ENCODE results near the gene TMEM234. TPM values are rescaled to one million over a fixed set of nuclear protein-coding genes. Genes with fewer than 3 reads are reported as not detected.
A peak's percentile ranks its signal among the peaks of the same experiment; 100 is the strongest.

TMEM234 gene
- total RNA-seq, 2 experiments from 2014 or later: 11.7 to 12.3 TPM

- H3K27me3 Mint-ChIP-seq: no peaks in the 10 kb centered on the region
- H3K4me1 Mint-ChIP-seq: peaks cover 54% of the 10 kb centered on the region
- H3K9me3 Mint-ChIP-seq (ENCODE audit: low read depth): no peaks in the 10 kb centered on the region
- peak; percentile 94 for DNase-seq
- peak; percentile 67 for ATAC-seq
- H3K4me3 Mint-ChIP-seq: peak overlapping the region; percentile 97
- peak overlapping the region; percentile 94 for H3K27ac Mint-ChIP-seq
- H3K36me3 Mint-ChIP-seq: peaks cover 32% of the 10 kb centered on the region
- CTCF ChIA-PET: interaction anchor here (0.9 to 11.3 kb wide), 15 partner anchors 10 to 246 kb away, joined by 3 to 99 read pairs (median 14); partner anchors contain the start of genes CCDC28B, HDAC1 and MARCKSL1
Observed at GRCh38 chr1:32249831-32250525, 27.8 kb upstream of the TMEM234 start.

DNA sequence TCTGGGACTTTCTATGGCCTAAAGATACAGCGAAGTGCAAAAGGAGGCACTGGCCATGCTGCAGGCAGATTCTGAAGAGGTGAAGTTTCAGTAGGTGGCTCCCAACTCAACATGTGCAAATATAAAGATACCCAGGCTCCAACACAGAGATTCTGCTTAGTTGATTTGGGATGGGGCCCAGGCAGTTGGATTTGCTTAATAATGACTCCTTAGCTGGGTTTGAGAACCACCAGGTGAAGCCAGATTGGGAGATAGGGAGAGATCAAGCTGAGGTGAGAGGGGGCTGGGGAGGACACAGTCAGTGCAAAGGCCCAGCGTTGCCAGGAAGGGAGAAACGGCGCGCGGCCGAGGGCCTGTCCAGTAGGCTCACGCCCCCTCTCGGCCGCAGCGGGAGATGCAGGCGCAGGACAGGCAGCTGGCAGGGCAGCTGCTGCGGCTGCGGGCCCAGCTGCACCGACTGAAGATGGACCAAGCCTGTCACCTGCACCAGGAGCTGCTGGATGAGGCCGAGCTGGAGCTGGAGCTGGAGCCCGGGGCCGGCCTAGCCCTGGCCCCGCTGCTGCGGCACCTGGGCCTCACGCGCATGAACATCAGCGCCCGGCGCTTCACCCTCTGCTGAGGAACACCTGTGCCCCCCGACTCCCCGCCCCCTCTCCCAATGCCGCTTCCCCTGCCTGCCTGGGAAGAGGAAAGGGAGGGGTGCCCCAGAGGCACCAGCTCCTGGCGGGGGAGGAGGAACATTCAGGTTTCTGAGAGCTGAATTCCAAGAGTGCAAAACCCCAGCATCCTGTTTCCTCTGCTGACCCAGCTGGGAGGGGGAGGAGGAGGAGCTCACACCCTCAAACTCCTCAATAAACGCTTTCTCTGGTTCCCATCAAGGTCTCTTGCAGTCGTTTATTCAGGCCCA, 26.1 kb upstream of the TMEM234 start:
- H3K4me1 Mint-ChIP-seq: peaks cover 47% of the 10 kb centered on the region
- CTCF ChIA-PET: interaction anchor here (0.6 to 11.3 kb wide), 35 partner anchors 10 to 191 kb away, joined by 3 to 99 read pairs (median 4); partner anchors contain the start of genes BSDC1, CCDC28B, HDAC1 and IQCC
- H3K36me3 Mint-ChIP-seq: peaks cover 19% of the 10 kb centered on the region
- H3K27ac Mint-ChIP-seq: peak overlapping the region; percentile 94
- no peaks in the 10 kb centered on the region for H3K27me3 Mint-ChIP-seq
- ATAC-seq (peak; percentile 38), DNase-seq (peak; percentile 90)
- H3K4me3 Mint-ChIP-seq: peak overlapping the region; percentile 57
- no peaks in the 10 kb centered on the region for H3K9me3 Mint-ChIP-seq (ENCODE audit: low read depth)

DNA sequence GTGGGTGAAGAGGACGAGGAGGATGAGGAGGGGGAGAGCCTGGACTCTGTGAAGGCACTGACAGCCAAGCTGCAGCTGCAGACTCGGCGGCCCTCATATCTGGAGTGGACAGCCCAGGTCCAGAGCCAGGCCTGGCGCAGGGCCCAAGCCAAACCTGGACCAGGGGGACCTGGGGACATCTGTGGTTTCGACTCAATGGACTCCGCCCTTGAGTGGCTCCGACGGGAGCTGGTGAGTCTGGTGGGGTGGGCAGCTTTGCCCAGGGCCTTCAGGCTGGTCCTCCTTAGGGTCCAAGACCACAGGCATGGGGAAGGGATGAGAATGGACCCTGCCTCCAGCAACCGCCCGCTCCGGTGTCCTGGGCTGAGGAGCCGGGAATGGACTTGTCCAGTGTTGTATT, 25.3 kb upstream of the TMEM234 start:
- Mint-ChIP-seq H3K27me3 (no peaks in the 10 kb centered on the region), H3K36me3 (peaks cover 12% of the 10 kb centered on the region), H3K27ac (peak overlapping the region; percentile 94), H3K4me3 (no peak overlapping the region), H3K4me1 (peaks cover 49% of the 10 kb centered on the region), H3K9me3 (ENCODE audit: low read depth) (no peaks in the 10 kb centered on the region)
- DNase-seq (no peak), ATAC-seq (no peak)
- CTCF ChIA-PET: interaction anchor here (0.8 to 11.3 kb wide), 19 partner anchors 9 to 147 kb away, joined by 3 to 99 read pairs (median 7); partner anchors contain the start of genes BSDC1, HDAC1, IQCC and TXLNA

DNA sequence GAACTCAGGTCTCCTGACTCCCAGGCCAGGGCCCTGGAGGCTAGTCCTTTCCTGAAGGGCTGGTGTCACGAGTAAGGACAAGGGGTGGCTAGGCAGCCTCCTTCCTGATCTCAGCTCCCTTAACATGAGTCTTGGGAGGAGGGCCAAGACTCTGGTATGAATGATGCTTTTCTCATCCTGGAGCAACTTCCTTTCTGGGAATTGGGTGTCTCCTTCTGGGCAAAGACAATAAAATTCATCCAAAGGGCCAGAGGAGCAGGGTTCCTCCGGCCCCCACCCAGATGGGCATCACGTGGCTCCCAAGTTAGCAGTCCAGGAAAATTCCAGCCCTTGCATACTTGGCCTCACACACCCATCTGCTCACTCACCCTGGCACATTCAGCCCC, 24.7 kb upstream of the TMEM234 start, which contains the start of gene FAM167B:
TSS of gene FAM167B (plus strand) at position 335 of the 386 bp plus-strand sequence. CDS start 200 bp downstream, outside the sequence.
- H3K36me3 Mint-ChIP-seq: peaks cover 7% of the 10 kb centered on the region
- no peak for DNase-seq
- H3K4me3 Mint-ChIP-seq: peak within 1 kb of the TSS; percentile 57
- H3K9me3 Mint-ChIP-seq (ENCODE audit: low read depth): no peaks in the 10 kb centered on the region
- H3K4me1 Mint-ChIP-seq: peaks cover 53% of the 10 kb centered on the region
- H3K27me3 Mint-ChIP-seq: no peaks in the 10 kb centered on the region
- CTCF ChIA-PET: interaction anchor here (0.8 to 11.3 kb wide), 7 partner anchors 9 to 147 kb away, joined by 3 to 99 read pairs (median 27); partner anchors contain the start of gene BSDC1
- H3K27ac Mint-ChIP-seq: peak within 1 kb of the TSS; percentile 94
- no peak for ATAC-seq

DNA sequence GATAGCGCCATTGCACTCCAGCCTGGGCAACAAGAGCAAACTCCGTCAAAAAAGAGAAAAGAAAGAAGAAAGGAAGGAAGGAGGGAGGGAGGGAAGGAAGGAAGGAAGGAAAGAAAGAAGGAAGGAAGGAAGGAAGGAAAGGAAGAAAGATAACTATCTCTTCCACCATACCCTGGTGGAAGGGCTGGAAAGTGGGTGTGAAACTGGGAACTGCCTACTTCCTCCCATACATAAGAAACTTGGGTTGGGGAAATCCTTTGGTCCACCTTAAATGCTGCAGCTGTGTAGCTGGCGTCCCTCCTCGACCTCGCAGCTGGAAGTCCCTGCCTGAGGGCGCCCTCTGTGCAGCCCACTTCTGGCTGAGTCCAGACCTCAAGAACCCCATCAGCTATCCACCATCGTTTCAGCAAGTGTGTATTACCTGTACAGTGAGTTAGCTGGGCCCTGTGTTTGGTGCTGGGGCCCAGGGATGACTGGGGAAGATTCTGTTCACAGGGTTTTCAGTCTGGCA, 20.2 kb upstream of the TMEM234 start:
- no peaks in the 10 kb centered on the region for H3K36me3 Mint-ChIP-seq
- H3K4me1 Mint-ChIP-seq: peaks cover 34% of the 10 kb centered on the region
- H3K27ac Mint-ChIP-seq: no peak overlapping the region
- no peak for ATAC-seq
- H3K4me3 Mint-ChIP-seq: no peak overlapping the region
- CTCF ChIA-PET: interaction anchor here (1.0 to 1.6 kb wide), 4 partner anchors 13 to 42 kb away, joined by 3 to 5 read pairs (median 4); partner anchors contain the start of gene CCDC28B
- H3K9me3 Mint-ChIP-seq (ENCODE audit: low read depth): no peaks in the 10 kb centered on the region
- no peak for DNase-seq
- no peaks in the 10 kb centered on the region for H3K27me3 Mint-ChIP-seq

- H3K27ac Mint-ChIP-seq: peak overlapping the region; percentile 40
- H3K36me3 Mint-ChIP-seq: no peaks in the 10 kb centered on the region
- peak overlapping the region; percentile 76 for H3K4me3 Mint-ChIP-seq
- DNase-seq (no peak), ATAC-seq (peak; percentile 76)
- H3K27me3 Mint-ChIP-seq: no peaks in the 10 kb centered on the region
- H3K4me1 Mint-ChIP-seq: peaks cover 23% of the 10 kb centered on the region
- CTCF ChIA-PET: interaction anchor here (0.6 to 7.2 kb wide), 20 partner anchors 9 to 1354 kb away, joined by 3 to 87 read pairs (median 4); partner anchors contain the start of genes BSDC1, CCDC28B, FAM167B and LCK
- no peaks in the 10 kb centered on the region for H3K9me3 Mint-ChIP-seq (ENCODE audit: low read depth)
Observed at GRCh38 chr1:32241001-32241763, 19.0 kb upstream of the TMEM234 start.

- peak overlapping the region; percentile 76 for H3K4me3 Mint-ChIP-seq
Observed at GRCh38 chr1:32240140-32240951, 18.2 kb upstream of the TMEM234 start.

GRCh38 chr1:32239790-32240139, 17.6 kb upstream of the TMEM234 start:
- no peak for ATAC-seq
- CTCF ChIA-PET: interaction anchor here (1.0 to 7.2 kb wide), 12 partner anchors 10 to 131 kb away, joined by 3 to 87 read pairs (median 4); partner anchors contain the start of genes FAM167B, HDAC1 and LCK
- no peaks in the 10 kb centered on the region for H3K9me3 Mint-ChIP-seq (ENCODE audit: low read depth)
- H3K4me3 Mint-ChIP-seq: peak overlapping the region; percentile 76
- no peaks in the 10 kb centered on the region for H3K36me3 Mint-ChIP-seq
- no peak for DNase-seq
- H3K27ac Mint-ChIP-seq: no peak overlapping the region
- no peaks in the 10 kb centered on the region for H3K27me3 Mint-ChIP-seq
- H3K4me1 Mint-ChIP-seq: peaks cover 21% of the 10 kb centered on the region

More at GRCh38 chr1:32240140-32240951, 18.2 kb upstream of the TMEM234 start:
- Mint-ChIP-seq H3K27me3 (no peaks in the 10 kb centered on the region), H3K9me3 (ENCODE audit: low read depth) (no peaks in the 10 kb centered on the region), H3K27ac (peak overlapping the region; percentile 32), H3K36me3 (no peaks in the 10 kb centered on the region), H3K4me1 (peaks cover 21% of the 10 kb centered on the region)
- DNase-seq (peak; percentile 63), ATAC-seq (peak; percentile 71)
- CTCF ChIA-PET: interaction anchor here (0.6 to 7.2 kb wide), 22 partner anchors 8 to 1355 kb away, joined by 3 to 87 read pairs (median 4); partner anchors contain the start of genes BSDC1, FAM167B, HDAC1 and LCK

GRCh38 chr1:32239337-32239736, 17.2 kb upstream of the TMEM234 start:
- Mint-ChIP-seq H3K4me3 (no peak overlapping the region), H3K36me3 (no peaks in the 10 kb centered on the region), H3K9me3 (ENCODE audit: low read depth) (no peaks in the 10 kb centered on the region), H3K4me1 (peaks cover 21% of the 10 kb centered on the region), H3K27ac (no peak overlapping the region), H3K27me3 (no peaks in the 10 kb centered on the region)
- CTCF ChIA-PET: interaction anchor here (1.0 to 7.2 kb wide), 8 partner anchors 10 to 133 kb away, joined by 3 to 87 read pairs (median 4); partner anchors contain the start of genes FAM167B and LCK
- DNase-seq (no peak), ATAC-seq (no peak)

DNA sequence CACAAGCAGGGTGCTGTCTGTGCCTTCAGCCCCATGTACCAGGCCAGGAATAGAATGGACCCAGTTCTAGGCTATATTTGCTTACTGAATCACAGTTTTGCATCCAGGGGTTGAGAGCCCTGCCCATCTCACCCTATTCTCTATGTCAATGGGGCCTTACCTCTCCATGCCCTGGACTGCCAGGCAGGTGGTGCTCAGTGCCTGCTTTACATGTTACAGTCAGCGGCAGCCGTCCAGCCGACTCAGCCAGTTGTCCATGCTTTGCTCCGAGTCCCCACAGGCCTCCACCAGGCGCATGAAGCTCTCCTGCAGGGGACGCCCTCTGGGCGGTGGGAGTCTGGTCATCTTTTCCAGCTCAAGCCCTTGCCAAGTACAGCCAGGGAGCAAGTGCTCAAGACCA, 12.6 kb upstream of the TMEM234 start:
- no peaks in the 10 kb centered on the region for H3K9me3 Mint-ChIP-seq (ENCODE audit: low read depth)
- no peaks in the 10 kb centered on the region for H3K27me3 Mint-ChIP-seq
- peaks cover 2% of the 10 kb centered on the region for H3K36me3 Mint-ChIP-seq
- no peak for DNase-seq
- CTCF ChIA-PET: interaction anchor here (1.0 to 7.2 kb wide), 3 partner anchors 13 to 19 kb away, joined by 3 to 87 read pairs (median 10); partner anchors contain the start of genes FAM167B and LCK
- no peak overlapping the region for H3K27ac Mint-ChIP-seq
- H3K4me1 Mint-ChIP-seq: no peaks in the 10 kb centered on the region
- no peak for ATAC-seq
- H3K4me3 Mint-ChIP-seq: no peak overlapping the region

DNA sequence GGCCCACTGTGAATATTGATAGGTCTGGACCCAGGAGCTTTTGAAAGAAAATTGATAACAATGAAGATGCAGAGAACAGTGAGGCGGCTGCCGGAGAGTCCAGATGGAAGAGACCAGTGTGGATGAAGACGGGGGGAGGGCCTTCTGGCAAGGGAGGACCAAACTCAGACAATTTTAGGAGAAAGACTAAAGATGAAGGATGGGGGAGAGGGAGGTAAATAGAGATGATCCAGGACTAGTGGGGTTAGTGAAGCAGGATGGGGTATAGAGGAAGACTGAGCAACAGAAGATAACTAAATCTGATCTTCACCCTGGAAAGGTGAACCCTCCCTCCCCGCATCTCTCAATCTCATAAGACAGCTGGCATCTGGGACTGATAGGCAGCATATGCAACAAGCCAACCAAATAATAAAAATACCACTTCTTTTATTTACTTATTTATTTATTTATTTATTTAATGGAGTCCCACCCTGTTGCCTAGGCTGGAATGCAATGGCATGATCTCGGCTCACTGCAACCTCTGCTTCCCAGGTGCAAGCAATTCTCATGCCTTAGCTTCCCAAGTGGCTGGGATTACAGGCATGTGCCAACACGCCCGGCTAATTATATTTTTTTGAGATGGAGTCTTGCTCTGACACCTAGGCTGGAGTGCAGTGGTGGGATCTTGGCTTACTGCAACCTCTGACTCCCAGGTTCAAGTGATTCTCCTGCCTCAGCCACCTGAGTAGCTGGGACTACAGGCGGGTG, 10.6 kb upstream of the TMEM234 start:
- H3K27me3 Mint-ChIP-seq: no peaks in the 10 kb centered on the region
- CTCF ChIA-PET: interaction anchor here (0.9 to 1.8 kb wide), 2 partner anchors 8 to 17 kb away, joined by 3 to 5 read pairs; no protein-coding TSS in a partner anchor
- H3K4me1 Mint-ChIP-seq: no peaks in the 10 kb centered on the region
- H3K4me3 Mint-ChIP-seq: no peak overlapping the region
- H3K36me3 Mint-ChIP-seq: peaks cover 17% of the 10 kb centered on the region
- ATAC-seq (no peak), DNase-seq (no peak)
- H3K9me3 Mint-ChIP-seq (ENCODE audit: low read depth): no peaks in the 10 kb centered on the region
- H3K27ac Mint-ChIP-seq: no peak overlapping the region

All from activated CD8-positive, alpha-beta memory T cell treated with anti-CD3 and anti-CD28 coated beads, Interleukin-2, amount 10 ng/mL, durations not matched to agents 7 days and 5 days (primary cell).